GM13977 (cell line): Measurements from ENCODE around the gene CLCN1.

ENCODE experiments used
- DNase-seq: peaks from one replicate; pipeline ENCODE4 v3.0.0; 2012; ENCODE audit warnings: low spot score
- CTCF ChIP-seq: IDR thresholded peaks from 2 replicates; pipeline ENCODE4 v1.5.1; 2012; ENCODE audit warnings: mild to moderate bottlenecking, control low read depth; ENCODE audit not compliant: insufficient read depth; ENCODE audit errors: extremely low read depth, missing control alignments
- in situ Hi-C: fragments of 300-500 bp; cut with MboI; formaldehyde crosslinking; loops from one replicate; pipeline ENCODE4 v1.12.0; 2022; ENCODE audit warnings: low sequenced_read_pairs, low pct_unique_long_range_greater_than_20kb, mixed read lengths, inconsistent platforms; ENCODE audit not compliant: unreplicated experiment

The CLCN1 gene

GRCh38 chr7:143385891-143386781 is 70.2 kb downstream of the CLCN1 start:
- no peak for DNase-seq
- in situ Hi-C loops, result no loop called here

DNA sequence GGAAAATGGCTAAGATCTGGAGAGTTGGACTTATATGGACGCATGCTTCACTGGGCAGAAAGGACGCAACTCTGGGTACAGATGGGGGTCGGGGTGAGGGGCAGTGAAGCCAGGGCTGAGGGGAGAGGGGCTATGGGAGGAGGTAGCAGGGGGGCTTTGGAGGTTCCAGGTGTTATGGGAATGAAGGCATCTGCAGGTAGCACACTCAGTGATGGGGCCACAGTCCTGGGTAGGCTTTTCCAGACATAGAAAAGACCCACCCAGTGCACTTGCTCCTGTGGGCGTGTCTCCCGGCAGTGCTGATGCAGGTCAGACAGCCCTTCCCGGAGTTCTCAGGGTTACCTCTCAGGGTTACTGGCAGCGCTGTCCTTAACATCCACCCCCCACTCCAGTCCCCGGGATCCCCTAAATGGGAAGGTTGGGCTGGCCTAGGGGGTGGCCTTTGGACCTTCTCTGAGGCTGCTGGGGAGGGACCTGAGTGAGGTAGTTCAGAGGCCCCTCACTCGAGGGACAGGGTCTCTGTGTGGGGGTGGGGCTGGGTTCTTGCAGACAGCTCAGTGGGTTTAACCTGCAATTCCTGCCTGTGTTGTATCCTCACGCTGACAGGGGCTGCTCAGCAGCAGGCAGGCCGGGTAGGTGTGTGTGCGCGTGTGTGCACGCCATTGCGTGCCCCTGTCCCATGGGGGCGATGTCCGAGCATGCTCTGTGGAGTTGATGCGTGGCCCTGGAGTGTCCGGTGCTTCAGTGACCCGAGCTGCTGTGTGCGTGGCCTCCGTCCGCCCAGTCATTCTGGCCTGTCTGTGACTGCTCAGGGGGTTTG is 71.5 kb downstream of the CLCN1 start:
- DNase-seq, result no peak
- TF ChIP-seq CTCF, result no peak
- in situ Hi-C loops, result no loop called here

More at GRCh38 chr7:143385891-143386781, 70.2 kb downstream of the CLCN1 start:
- no peak for TF ChIP-seq CTCF

DNA sequence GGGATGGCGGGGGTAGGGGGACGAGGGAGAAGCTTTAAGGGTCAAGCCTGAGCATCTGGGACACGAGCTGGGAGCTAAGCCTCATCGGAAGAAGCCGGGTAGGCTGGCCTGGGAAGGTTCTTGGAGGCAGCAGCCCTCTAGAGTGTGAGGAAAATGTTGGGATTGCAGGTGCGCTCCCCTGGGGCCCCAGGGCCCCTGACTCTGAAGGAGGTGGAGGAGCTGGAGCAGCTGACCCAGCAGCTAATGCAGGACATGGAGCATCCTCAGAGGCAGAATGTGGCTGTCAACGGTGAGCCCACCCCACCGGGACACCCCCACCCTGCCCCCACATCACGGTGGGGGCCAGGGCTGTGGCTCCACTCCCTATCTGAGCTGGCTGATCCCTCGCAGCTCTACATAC is 72.1 kb downstream of the CLCN1 start:
- TF ChIP-seq CTCF, result no peak
- in situ Hi-C loops, result no loop called here
- DNase-seq, result no peak

- in situ Hi-C loops, result no loop called here
- DNase-seq, result no peak
- TF ChIP-seq CTCF, result peak; percentile 10
These were observed 72.7 kb downstream of the CLCN1 start for GRCh38 chr7:143388491-143389101.

- in situ Hi-C loops, result no loop called here
- TF ChIP-seq CTCF, result no peak
- no peak for DNase-seq
These were observed 73.6 kb downstream of the CLCN1 start for GRCh38 chr7:143389316-143390103.

GRCh38 chr7:143390104-143390772 is 74.3 kb downstream of the CLCN1 start:
- no peak for TF ChIP-seq CTCF
- no peak for DNase-seq
- in situ Hi-C loops, result no loop called here
